ENCODE data around the gene KRTAP10-1. TPM values are rescaled to one million over a fixed set of nuclear protein-coding genes. Genes with fewer than 3 reads are reported as not detected.

Gene KRTAP10-1
- total RNA-seq, 1 donor: not detected

DNA sequence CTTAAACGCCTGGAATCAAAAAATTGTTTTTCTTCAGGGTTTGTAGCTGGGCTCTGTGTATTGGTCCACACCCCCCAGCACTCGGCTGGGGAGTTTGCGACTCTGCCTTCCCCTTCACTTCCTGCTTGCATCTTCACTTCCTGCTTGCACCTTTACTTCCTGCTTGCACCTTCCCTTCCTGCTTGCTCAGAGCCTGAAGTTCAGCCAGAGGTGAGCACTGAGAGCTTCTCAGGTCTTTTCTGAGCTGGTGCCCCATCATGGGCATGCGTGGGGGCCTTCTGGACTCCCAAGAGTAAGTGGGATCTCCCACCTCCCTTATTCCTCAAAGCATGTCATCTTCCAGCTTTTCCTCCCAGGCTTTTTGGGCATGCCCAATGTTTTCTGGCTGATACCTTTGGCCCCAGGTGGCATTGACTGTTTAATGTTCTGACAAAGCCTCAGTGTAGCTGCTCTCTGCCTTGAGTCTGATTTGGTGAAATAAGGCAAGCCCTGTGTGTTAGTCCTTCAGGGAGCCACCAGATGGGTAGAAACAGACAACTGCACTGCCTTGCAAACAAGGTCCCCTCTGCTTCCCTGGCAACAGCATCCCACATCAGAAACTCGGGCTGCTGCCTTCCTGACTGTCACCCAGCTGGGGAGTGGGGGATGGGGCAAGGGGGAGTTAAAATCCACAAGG is 7.8 kb upstream of the KRTAP10-1 start:
- no peak overlapping the region for H3K4me3 ChIP-seq (ENCODE audit: low read depth, low read length)
- DNase-seq (ENCODE audit: low read depth): no peak
- TF ChIP-seq, protein P1, sequence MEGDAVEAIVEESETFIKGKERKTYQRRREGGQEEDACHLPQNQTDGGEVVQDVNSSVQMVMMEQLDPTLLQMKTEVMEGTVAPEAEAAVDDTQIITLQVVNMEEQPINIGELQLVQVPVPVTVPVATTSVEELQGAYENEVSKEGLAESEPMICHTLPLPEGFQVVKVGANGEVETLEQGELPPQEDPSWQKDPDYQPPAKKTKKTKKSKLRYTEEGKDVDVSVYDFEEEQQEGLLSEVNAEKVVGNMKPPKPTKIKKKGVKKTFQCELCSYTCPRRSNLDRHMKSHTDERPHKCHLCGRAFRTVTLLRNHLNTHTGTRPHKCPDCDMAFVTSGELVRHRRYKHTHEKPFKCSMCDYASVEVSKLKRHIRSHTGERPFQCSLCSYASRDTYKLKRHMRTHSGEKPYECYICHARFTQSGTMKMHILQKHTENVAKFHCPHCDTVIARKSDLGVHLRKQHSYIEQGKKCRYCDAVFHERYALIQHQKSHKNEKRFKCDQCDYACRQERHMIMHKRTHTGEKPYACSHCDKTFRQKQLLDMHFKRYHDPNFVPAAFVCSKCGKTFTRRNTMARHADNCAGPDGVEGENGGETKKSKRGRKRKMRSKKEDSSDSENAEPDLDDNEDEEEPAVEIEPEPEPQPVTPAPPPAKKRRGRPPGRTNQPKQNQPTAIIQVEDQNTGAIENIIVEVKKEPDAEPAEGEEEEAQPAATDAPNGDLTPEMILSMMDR (IDR thresholded peaks at IDR 0.05; ENCODE audit: insufficient read depth, low read length): no peak

DNA sequence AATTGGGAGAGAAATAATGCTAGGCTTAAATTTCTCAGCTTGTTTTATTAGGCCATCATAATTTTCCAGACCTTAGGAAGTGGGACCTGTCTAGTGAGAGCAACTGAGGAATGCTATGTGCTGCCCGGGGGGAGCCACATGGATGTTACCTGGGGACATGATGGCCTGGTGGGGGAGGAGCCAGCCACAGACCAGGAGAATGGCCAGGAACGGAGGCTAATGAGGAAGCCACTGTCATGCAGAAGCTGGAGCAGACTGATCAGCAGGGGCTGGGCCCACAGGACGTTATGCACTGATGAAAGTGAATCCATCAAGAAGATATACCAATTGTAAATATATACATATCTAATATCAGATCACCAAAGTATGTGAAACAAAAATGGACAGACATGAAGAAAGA is 4.6 kb upstream of the KRTAP10-1 start:
- H3K4me3 ChIP-seq (ENCODE audit: low read depth, low read length): no peak overlapping the region
- no peak for DNase-seq (ENCODE audit: low read depth)
- TF ChIP-seq, protein P1 (IDR thresholded peaks at IDR 0.05; ENCODE audit: insufficient read depth, low read length): no peak

DNA sequence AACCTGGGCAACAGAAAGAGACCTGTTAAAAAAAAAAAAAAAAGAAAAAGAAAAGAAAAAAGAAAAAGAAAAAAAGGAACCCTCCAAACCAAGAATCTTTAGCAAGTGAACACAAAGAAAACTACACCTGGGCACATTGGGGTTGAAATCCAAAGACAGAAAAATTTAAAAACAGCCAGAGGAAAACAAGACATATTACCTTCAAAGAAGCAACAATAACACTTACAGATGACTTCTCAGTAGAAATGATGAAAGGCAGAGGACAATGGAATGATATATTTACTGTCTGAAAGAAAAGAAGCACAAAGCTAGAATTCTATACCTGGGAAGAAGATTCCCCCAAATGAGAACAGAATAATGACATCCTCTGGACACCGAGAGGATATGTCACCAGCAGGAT is 2.7 kb upstream of the KRTAP10-1 start:
- TF ChIP-seq, protein P1 (IDR thresholded peaks at IDR 0.05; ENCODE audit: insufficient read depth, low read length): no peak
- no peak for DNase-seq (ENCODE audit: low read depth)
- no peak overlapping the region for H3K4me3 ChIP-seq (ENCODE audit: low read depth, low read length)

DNA sequence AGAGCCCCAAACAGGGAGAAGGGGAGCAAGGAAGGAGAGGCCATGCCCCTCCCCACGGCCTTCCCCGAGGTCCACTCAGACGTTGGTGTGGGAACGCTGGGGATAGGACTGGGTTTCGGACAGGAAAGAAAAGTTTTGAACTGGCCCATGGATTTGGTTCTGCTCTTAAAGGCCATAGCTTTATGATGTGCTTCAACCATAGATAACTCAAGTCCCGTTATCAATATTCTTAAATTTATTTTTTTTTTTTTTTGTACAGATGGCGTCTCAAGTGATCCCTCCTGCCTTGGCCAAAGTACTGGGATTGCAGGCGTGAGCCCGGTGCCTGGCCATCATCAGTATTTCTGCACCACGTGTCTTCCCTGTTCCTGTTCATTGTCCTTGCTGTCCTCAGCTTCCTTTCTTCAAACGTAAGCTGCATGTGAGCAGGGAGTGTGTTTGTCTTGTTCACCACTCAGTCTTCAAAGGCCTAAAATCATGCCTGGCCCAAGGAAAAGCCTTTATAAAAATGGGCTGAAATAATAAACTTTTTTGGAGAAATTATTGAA is 820 bp upstream of the KRTAP10-1 start:
- no peak for DNase-seq (ENCODE audit: low read depth)

DNA sequence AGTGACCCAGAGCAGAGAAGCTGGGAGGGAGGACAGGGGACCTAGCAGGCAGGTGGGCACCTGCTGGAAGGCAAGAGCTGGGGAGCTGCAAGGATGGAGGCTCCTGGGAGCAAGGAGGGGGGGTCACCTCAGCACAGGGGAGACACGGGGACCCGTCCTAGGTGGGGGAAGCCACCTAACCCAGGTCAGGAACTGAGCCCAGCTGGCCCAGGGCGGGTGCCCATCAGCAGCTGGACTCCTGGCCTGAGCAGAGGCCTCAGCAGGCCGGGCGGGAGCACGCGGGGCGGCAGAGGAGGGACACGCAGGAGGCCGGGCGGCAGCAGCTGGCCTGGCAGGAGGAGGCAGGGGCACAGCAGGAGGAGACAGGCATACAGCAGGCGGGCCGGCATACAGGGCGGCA is 949 bp downstream of the KRTAP10-1 start:
- no peak for DNase-seq (ENCODE audit: low read depth)
- H3K4me3 ChIP-seq (ENCODE audit: low read depth, low read length): no peak overlapping the region
- TF ChIP-seq, protein P1 (IDR thresholded peaks at IDR 0.05; ENCODE audit: insufficient read depth, low read length): no peak

More for the DNA sequence above, 820 bp upstream of the KRTAP10-1 start:
- H3K4me3 ChIP-seq (ENCODE audit: low read depth, low read length): no peak overlapping the region
- TF ChIP-seq, protein P1 (IDR thresholded peaks at IDR 0.05; ENCODE audit: insufficient read depth, low read length): no peak

DNA sequence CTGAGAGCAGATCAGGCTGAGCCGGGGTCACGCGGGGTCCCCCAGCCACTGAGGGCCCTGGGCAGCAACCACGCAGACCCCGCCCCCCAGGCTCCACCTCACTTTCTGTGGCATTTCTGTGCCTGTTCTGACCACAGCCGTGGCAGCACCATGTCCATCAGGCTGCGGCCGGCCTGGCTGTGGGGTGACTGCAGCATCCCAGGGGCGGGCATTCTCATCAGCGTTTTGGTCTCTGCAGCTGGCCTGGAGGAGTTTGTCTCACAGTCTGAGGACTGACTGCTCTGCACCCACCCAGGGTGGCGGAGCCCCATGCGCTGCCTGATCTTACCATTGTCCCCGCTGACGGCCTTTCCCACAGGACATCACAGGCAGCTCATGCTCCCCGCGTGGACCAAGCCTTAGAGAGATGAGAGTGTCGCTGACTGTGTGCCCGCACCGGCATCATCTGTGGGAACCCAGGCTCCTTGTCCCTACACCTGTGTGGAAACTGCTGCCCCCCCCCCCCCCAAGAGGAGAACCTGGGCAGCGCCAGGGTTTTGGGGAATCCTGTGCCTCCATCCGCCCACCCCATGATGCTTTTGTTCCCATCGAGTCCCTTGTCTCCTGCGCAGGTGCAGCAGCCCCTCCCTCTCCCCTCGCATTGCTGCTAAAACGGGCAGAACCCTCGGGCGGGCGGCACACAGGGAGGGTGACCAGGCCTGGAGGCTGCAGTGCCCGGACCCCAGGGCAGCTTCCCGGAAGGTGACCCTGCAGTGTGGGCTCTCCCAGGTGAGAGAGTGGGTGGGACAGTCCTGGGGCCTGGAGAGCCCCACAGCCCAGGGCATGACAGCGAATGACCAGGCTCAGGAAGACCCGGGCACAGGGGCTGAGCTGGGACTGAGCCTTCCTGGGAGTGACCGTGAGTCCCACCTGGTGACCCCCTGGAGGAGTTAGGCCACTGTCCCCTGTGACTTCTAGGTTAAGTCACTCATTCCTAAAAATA is 1.8 kb downstream of the KRTAP10-1 start:
- DNase-seq (ENCODE audit: low read depth): no peak
- H3K4me3 ChIP-seq (ENCODE audit: low read depth, low read length): no peak overlapping the region
- TF ChIP-seq, protein P1 (IDR thresholded peaks at IDR 0.05; ENCODE audit: insufficient read depth, low read length): no peak
